Endothelial cell of umbilical vein (primary cell): ENCODE measurements around the gene KIF1B.

Experiments used
- CTCF ChIP-seq, 2 donors: IDR thresholded peaks; 1 replicate in 1 of 2; 2 replicates in 1 of 2; pipeline ENCODE4 v1.5.1; 2011; ENCODE audit warnings: low read length in 2 of 2, mild to moderate bottlenecking in 2 of 2, moderate library complexity in 2 of 2, control low read depth in 1 of 2, inconsistent platforms in 1 of 2, low read depth in 1 of 2; ENCODE audit not compliant: insufficient read depth in 1 of 2; ENCODE audit errors: extremely low read depth in 1 of 2
- EZH2 ChIP-seq: IDR thresholded peaks from 2 replicates; pipeline ENCODE4 v1.6.1; 2012; ENCODE audit warnings: borderline replicate concordance, low read depth, mild to moderate bottlenecking, moderate library complexity, low read length, inconsistent platforms; ENCODE audit not compliant: severe bottlenecking
- GATA2 ChIP-seq: IDR thresholded peaks from 2 replicates; pipeline ENCODE4 v1.7.0; 2011; ENCODE audit warnings: low read depth, mild to moderate bottlenecking, moderate library complexity, mixed read lengths, low read length; ENCODE audit not compliant: insufficient read length, insufficient read depth
- POLR2AphosphoS5 ChIP-seq: IDR thresholded peaks from 2 replicates; pipeline ENCODE4 v1.6.1; 2012; ENCODE audit warnings: low read depth, mild to moderate bottlenecking, control low read depth, low read length, moderate library complexity; ENCODE audit not compliant: insufficient read depth

DNA sequence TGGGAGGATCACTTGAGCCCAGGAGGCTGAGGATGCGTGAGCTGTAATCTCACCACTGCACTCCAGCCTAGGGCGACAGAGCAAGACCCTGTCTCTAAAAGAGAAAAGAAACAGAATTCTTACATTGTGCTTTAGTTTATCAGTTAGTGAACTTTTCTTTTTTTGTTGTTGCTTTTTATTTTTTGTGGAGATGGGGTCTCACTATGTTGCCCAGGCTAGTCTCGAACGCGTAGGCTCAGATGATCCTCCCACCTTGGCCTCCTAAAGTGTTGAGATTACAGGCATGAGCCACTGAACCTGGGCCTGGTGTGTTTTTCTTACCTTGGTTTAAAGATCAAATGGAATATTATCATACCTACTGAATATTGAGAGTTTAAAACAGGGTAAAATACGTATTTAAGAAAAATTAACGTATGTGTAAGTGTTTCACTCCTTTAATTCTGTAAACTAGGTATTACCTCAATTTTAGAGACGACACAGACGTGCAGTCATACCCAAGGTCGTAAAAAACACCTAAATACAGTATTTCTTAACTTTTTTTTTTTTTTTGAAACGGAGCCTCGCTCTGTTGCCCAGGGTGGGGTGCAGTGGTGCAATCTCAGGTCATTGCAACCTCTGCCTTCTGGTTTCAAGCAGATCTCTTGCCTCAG is 39.6 kb downstream of the KIF1B start:
- no peak for TF ChIP-seq GATA2
- TF ChIP-seq CTCF (IDR thresholded peaks at IDR 0.05; ENCODE audit: extremely low read depth in 1 of 2, insufficient read depth in 1 of 2, low read depth in 1 of 2, low read length in 2 of 2), result no peak
- no peak for TF ChIP-seq EZH2
- TF ChIP-seq POLR2AphosphoS5, result no peak
